Left lung (tissue), 10 donors: ENCODE data around the gene BBX. TPM values are rescaled to one million over a fixed set of nuclear protein-coding genes. Genes with fewer than 3 reads are reported as not detected.

ENCODE experiments used
- ATAC-seq: fragments of 200-7000 bp; cut with Tn5 transposase; one replicate; pipeline ENCODE4 v1.9.1; 2020; ENCODE audit warnings: moderate library complexity
- DNase-seq, 4 donors: peaks; one replicate each; pipeline ENCODE4 v3.0.0-alpha.2; 2013 to 2020
- H3K27ac ChIP-seq, 2 donors: fragments of 200-600 bp; sonication (generic) in 1 of 2; one replicate each; pipeline versions ENCODE4 v1.5.0 to v1.8.0; 2020 to 2021
- H3K27me3 ChIP-seq, 2 donors: fragments of 200-600 bp; sonication (generic) in 1 of 2; one replicate each; pipeline versions ENCODE4 v1.5.0 to v1.8.0; 2020 to 2021
- H3K36me3 ChIP-seq, 2 donors: fragments of 200-600 bp; sonication (generic) in 1 of 2; one replicate each; pipeline versions ENCODE4 v1.5.0 to v1.8.0; 2020 to 2021
- H3K4me1 ChIP-seq, 2 donors: fragments of 200-600 bp; one replicate each; pipeline ENCODE4 v1.8.0; 2021
- H3K4me3 ChIP-seq, 2 donors: fragments of 200-600 bp; sonication (generic) in 1 of 2; one replicate each; pipeline versions ENCODE4 v1.5.0 to v1.8.0; 2020 to 2021; ENCODE audit warnings: mild to moderate bottlenecking in 1 of 2
- H3K9me3 ChIP-seq, 2 donors: fragments of 200-600 bp; sonication (generic) in 1 of 2; one replicate each; pipeline versions ENCODE4 v1.5.0 to v1.8.0; 2020 to 2021
- intact Hi-C, 2 donors: fragments of 100-400 bp; cut with DNase I; formaldehyde crosslinking; loops; one replicate each; pipeline versions ENCODE4 v1.11.2 to v1.14.2; 2022
- polyA plus RNA-seq, 6 donors: library from polyadenylated mRNA; unstranded; fragments of 120-200 nt; gene quantifications; one replicate each; pipeline ENCODE4 v1.2.1, GENCODE V29; 2013; ENCODE audit not compliant: insufficient read length in 6 of 6
- total RNA-seq, 2 donors: library from RNA; stranded (reverse); fragmentation: NEBNext Ultra II Directional; extraction: Animal tissue kit (Norgen Biotek cat#: 25700); gene quantifications; one replicate each; pipeline ENCODE4 v1.2.1, GENCODE V29; 2021
- TF ChIP-seq, protein P1 (sequence below), 2 donors: fragments of 200-600 bp; sonication (generic) in 1 of 2; IDR thresholded peaks; one replicate each; pipeline versions ENCODE4 v1.5.0 to v1.8.0; 2021; ENCODE audit warnings: antibody characterized with exemption in 2 of 2
- donor health status: DM: no; HTN: yes; CAD: no.
- donor health status: DM: no; HTN: no; CAD: no.

The BBX gene
- total and polyA plus RNA-seq, 8 donors, result 43.0 to 67.1 (median 53.3) TPM

DNA sequence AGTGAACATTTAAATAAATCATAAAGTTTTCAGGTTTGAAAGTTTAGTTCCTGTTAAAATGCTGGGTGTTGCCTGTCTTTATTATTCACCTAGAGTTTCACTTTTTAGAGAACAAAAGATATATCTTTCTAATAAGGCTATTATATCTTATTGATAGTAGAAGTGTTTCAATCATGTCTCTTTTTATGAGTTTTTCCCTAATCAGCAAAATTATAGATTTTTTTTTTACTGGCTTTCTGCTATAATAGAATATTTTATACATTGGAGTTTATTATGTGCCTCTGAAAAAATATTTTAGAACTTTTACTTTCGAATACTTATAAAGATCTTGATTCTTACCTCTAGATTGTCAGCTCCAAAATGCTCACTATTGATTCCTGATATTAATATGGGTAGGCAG is 131.5 kb downstream of the BBX start:
- Histone ChIP-seq H3K27ac (no peak overlapping the region), H3K4me3 (no peak overlapping the region), H3K36me3 (no peaks in the 10 kb centered on the region), H3K27me3 (no peaks in the 10 kb centered on the region), H3K9me3 (no peaks in the 10 kb centered on the region), H3K4me1 (peaks cover 2 to 16% of the 10 kb centered on the region in 2 donors)
- no peak for DNase-seq
- TF ChIP-seq, protein P1, sequence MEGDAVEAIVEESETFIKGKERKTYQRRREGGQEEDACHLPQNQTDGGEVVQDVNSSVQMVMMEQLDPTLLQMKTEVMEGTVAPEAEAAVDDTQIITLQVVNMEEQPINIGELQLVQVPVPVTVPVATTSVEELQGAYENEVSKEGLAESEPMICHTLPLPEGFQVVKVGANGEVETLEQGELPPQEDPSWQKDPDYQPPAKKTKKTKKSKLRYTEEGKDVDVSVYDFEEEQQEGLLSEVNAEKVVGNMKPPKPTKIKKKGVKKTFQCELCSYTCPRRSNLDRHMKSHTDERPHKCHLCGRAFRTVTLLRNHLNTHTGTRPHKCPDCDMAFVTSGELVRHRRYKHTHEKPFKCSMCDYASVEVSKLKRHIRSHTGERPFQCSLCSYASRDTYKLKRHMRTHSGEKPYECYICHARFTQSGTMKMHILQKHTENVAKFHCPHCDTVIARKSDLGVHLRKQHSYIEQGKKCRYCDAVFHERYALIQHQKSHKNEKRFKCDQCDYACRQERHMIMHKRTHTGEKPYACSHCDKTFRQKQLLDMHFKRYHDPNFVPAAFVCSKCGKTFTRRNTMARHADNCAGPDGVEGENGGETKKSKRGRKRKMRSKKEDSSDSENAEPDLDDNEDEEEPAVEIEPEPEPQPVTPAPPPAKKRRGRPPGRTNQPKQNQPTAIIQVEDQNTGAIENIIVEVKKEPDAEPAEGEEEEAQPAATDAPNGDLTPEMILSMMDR (IDR thresholded peaks at IDR 0.05), result no peak
- ATAC-seq, result no peak
- intact Hi-C loops, result no loop called here

DNA sequence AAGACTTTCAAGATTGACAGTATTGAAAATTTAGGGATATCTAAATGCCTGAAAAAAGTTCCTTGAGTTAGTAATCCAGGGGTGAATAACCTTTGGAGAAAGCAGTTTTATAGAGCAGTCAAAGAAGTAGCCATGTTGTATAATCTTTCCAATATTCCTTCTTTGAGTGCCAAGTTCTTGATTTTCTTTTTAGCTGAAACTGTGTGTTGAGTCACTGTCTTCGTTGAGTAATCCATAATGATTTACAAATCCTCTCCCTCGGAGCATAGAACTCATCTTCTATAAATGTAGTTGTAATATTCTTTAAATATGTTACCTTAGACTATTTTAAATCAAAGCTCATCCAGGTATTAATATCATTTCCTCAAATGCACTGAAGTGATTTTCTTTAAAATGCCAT is 135.2 kb downstream of the BBX start:
- no peak overlapping the region for H3K27ac ChIP-seq
- no peak overlapping the region for H3K4me3 ChIP-seq
- H3K9me3 ChIP-seq, result no peaks in the 10 kb centered on the region
- TF ChIP-seq, protein P1 (IDR thresholded peaks at IDR 0.05), result no peak
- peaks cover 17 to 39% of the 10 kb centered on the region in 2 donors for H3K4me1 ChIP-seq
- H3K27me3 ChIP-seq, result no peaks in the 10 kb centered on the region
- DNase-seq (no peak), ATAC-seq (no peak)
- no peaks in the 10 kb centered on the region for H3K36me3 ChIP-seq
- intact Hi-C loops, result no loop called here

DNA sequence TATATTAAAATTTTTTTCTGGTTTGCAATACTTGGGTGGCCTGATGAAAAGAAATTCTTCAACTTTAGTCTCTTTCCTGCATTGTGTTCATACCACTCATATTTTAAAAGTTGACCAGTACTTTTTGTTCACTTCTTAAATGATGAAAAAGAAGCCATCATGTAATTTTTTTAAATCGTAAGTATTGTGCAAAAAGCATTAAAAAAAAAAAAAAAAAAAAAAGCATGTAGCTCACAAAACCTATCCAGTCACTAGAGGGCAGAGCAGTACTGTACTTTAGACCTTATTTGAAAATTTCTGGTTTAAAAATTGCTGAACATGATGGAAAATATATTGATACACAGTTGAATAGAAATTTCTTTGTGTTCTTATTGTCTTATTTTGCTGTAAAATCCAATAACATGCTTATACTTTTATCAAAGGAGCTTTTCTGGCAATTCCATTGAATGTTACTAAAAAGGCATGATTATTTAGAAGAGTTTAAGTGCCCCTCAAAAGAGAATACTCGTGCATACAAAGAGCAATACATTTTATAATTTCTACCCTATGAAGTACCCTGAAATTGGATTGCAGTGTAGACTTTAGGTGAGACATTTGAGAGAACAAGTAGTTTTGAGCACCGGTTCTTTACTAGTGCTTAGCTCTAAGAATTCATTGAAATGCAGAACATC is 137.7 kb downstream of the BBX start:
- H3K4me1 ChIP-seq, result peaks cover 17 to 43% of the 10 kb centered on the region in 2 donors
- intact Hi-C loops, result no loop called here

DNA sequence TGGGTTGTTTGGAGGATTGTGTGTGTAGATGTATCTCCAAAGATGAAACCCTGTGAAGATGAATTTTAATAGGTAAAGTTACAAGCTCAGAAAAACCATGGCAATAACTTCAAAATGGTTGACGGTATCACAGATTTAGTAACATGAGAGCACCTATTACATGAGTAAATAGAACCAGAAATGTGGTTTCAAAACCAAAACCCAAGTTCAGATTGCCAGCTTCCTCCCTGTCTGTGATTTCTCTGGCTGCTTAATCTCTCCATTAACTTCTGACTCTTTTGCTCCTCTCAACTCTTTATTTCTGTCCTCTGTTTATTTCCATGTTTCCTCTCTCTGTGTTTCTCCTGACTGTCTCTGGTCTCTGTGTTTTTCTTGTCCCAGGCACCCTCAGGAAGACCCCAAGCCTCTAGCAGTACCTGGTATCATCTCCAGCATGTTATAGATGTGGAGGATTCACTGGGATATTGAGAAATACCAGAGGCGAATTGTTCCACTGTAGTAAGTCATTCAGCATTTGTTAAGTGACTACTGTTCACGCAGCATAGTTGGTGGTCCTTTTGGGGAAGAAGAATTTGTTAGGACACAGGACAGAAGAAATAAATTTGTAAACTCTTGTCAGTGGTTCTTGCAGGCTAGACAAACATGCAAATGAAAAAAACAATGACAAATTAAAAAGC is 138.8 kb downstream of the BBX start:
- peak; percentile 53 for ATAC-seq
- intact Hi-C loops, result no loop called here
- H3K27ac ChIP-seq, result peak overlapping the region; percentile 61 to 66

More for the DNA sequence above, 137.7 kb downstream of the BBX start:
- Histone ChIP-seq H3K27ac (no peak overlapping the region), H3K27me3 (no peaks in the 10 kb centered on the region), H3K9me3 (no peaks in the 10 kb centered on the region), H3K36me3 (no peaks in the 10 kb centered on the region), H3K4me3 (no peak overlapping the region)
- peak; percentile 60 for ATAC-seq
- DNase-seq, result peak in 2 of 4 donors; percentile 34 to 54
- TF ChIP-seq, protein P1 (IDR thresholded peaks at IDR 0.05), result peak; percentile 31 to 60

DNA sequence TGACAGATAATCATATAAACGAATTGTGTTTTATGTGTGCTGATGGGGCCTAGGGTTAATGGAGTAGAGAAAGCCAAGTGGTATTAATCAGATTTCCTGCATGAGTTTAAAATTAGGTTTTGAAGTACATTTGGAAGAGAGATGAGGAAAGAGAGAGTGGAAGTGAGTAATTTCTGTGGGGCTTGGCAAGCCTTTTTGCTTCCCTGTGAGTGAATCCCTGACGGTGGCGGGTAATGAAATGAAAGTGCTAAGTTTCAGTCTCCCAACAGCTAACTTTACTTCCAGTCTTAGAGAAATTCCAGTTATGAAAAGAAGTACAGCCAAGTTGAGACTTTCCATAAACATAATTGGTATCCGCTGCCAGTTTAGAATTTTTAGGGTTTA is 139.4 kb downstream of the BBX start:
- DNase-seq (peak in 2 of 4 donors; percentile 51), ATAC-seq (peak; percentile 78)
- no peaks in the 10 kb centered on the region for H3K36me3 ChIP-seq
- peak overlapping the region; percentile 61 to 66 for H3K27ac ChIP-seq
- peak overlapping the region in 1 of 2 donors; percentile 8 for H3K4me3 ChIP-seq
- TF ChIP-seq, protein P1 (IDR thresholded peaks at IDR 0.05), result no peak
- H3K27me3 ChIP-seq, result no peaks in the 10 kb centered on the region
- intact Hi-C loops, result no loop called here
- peaks cover 17 to 43% of the 10 kb centered on the region in 2 donors for H3K4me1 ChIP-seq
- H3K9me3 ChIP-seq, result no peaks in the 10 kb centered on the region

More for the DNA sequence above, 138.8 kb downstream of the BBX start:
- Histone ChIP-seq H3K27me3 (no peaks in the 10 kb centered on the region), H3K4me3 (peak overlapping the region in 1 of 2 donors; percentile 8), H3K36me3 (no peaks in the 10 kb centered on the region), H3K4me1 (peaks cover 17 to 43% of the 10 kb centered on the region in 2 donors), H3K9me3 (no peaks in the 10 kb centered on the region)
- DNase-seq, result peak in 1 of 4 donors; percentile 12
- TF ChIP-seq, protein P1 (IDR thresholded peaks at IDR 0.05), result no peak
